Breast epithelium (tissue), 3 donors: ENCODE data around the gene SLC10A3.

Experiments used
- POLR2A ChIP-seq: fragments of 450-650 bp; IDR thresholded peaks from one replicate; pipeline ENCODE4 v1.6.1; 2016; ENCODE audit warnings: antibody characterized with exemption, mild to moderate bottlenecking, moderate library complexity
- POLR2AphosphoS5 ChIP-seq, 3 donors: sonication (generic); formaldehyde crosslinking; IDR thresholded peaks; one replicate each; pipeline ENCODE4 v1.6.1; 2017; ENCODE audit warnings: antibody characterized with exemption in 3 of 3
- TF ChIP-seq, protein P1 (sequence below), 3 donors: fragments of 450-650 bp; IDR thresholded peaks; one replicate each; pipeline ENCODE4 v1.5.1; 2016 to 2017; ENCODE audit warnings: antibody characterized with exemption in 3 of 3, mild to moderate bottlenecking in 3 of 3, moderate library complexity in 3 of 3

DNA sequence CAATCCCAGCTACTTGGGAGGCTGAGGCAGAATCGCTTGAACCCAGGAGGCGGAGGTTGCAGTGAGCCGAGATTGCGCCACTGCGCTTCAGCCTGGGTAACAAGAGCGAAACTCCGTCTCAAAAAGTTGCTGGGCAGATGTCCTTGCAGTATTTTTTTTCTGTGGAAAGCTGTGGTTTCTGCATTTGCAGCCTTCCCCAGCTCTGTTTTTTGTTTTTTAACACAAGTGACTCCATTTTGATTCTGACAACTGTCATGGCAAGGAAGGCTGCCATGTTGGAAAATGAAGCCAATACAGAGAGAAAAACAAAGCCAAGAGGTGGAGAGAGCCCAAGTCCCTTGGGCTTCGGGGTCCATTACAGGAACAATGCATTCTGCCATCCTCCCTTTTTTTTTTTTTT, 11.7 kb upstream of the SLC10A3 start:
- TF ChIP-seq, protein P1, sequence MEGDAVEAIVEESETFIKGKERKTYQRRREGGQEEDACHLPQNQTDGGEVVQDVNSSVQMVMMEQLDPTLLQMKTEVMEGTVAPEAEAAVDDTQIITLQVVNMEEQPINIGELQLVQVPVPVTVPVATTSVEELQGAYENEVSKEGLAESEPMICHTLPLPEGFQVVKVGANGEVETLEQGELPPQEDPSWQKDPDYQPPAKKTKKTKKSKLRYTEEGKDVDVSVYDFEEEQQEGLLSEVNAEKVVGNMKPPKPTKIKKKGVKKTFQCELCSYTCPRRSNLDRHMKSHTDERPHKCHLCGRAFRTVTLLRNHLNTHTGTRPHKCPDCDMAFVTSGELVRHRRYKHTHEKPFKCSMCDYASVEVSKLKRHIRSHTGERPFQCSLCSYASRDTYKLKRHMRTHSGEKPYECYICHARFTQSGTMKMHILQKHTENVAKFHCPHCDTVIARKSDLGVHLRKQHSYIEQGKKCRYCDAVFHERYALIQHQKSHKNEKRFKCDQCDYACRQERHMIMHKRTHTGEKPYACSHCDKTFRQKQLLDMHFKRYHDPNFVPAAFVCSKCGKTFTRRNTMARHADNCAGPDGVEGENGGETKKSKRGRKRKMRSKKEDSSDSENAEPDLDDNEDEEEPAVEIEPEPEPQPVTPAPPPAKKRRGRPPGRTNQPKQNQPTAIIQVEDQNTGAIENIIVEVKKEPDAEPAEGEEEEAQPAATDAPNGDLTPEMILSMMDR (IDR thresholded peaks at IDR 0.05): no peak
- TF ChIP-seq POLR2A: no peak
- no peak for TF ChIP-seq POLR2AphosphoS5 (IDR thresholded peaks at IDR 0.05)
